Activated T-helper 1 cell treated with anti-CD3 and anti-CD28 coated beads, Interleukin-12 subunit alpha, Interleukin-12 subunit beta, Interleukin-2, Interleukin-4 antibody, amounts not matched to agents 30 ng/mL and 10 ng/mL and 1 ng/mL, durations not matched to agents 14 hours and 24 hours and 36 hours (primary cell): Measurements from ENCODE around the gene TBC1D1. TPM values are rescaled to one million over a fixed set of nuclear protein-coding genes. Genes with fewer than 3 reads are reported as not detected.
A peak's percentile ranks its signal among the peaks of the same experiment; 100 is the strongest.

Experiments
- DNase-seq: peaks from one replicate; pipeline ENCODE4 v3.0.0; 2021; ENCODE audit warnings: low spot score
- H3K27ac Mint-ChIP-seq: one replicate; pipeline ENCODE4 v1.8.0; 2021; ENCODE audit warnings: mild to moderate bottlenecking, mixed read lengths
- H3K27me3 Mint-ChIP-seq: one replicate; pipeline ENCODE4 v1.8.0; 2022; ENCODE audit warnings: mild to moderate bottlenecking, moderate library complexity, mixed read lengths; ENCODE audit not compliant: insufficient read depth
- H3K36me3 Mint-ChIP-seq: one replicate; pipeline ENCODE4 v1.8.0; 2021; ENCODE audit warnings: low read depth, mixed read lengths
- H3K4me1 Mint-ChIP-seq: one replicate; pipeline ENCODE4 v1.8.0; 2021; ENCODE audit warnings: low read depth, mixed read lengths
- H3K4me3 Mint-ChIP-seq: one replicate; pipeline ENCODE4 v1.8.0; 2021; ENCODE audit warnings: mild to moderate bottlenecking, moderate library complexity, mixed read lengths
- H3K9me3 Mint-ChIP-seq: one replicate; pipeline ENCODE4 v1.8.0; 2021; ENCODE audit warnings: mixed read lengths
- intact Hi-C: fragments of 100-400 bp; cut with micrococcal nuclease; formaldehyde crosslinking; loops from one replicate; pipeline ENCODE4 v1.15.1; 2024
- total RNA-seq: library from RNA; stranded (reverse); gene quantifications from 2 replicates; pipeline ENCODE4 v1.2.3, GENCODE V29; 2022

The TBC1D1 gene
- total RNA-seq, 1 donor from 2014 or later, result 52.6 TPM

DNA sequence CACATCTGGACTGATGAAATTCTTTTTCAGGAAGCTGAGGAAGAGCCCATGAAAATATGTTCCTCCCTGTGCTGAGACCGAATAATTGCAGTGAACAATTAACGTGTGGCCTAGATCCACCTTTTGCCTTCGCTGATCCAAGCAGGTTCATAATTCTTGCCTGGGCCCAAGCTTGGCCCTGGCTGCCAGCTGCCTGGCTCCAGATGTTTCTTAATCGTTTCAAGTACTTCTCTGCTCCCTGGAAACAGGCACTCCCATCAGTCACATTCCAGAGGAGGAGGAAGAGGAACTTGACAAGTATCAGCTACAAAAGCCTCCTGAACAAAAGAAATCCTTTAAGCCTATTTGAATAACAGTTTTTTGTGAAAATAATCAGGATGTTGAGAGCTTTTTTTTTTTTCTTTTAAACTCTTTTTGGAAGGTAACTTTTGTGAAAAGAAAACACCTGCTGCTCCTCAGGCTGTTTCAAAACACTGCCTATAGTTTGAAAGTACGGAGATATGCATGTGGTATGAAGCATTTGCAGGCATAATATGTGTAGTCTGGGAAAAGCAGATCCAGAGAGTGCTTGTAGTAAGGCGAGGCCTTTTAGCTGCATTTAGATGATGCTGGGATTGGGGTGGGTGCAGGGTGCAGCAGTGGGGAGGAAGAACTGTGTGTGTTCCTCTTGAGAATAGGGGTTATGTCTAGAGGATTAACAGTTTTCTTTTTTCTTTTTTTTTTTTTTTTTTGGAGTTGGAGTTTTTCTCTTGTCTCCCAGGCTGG is 223.7 kb downstream of the TBC1D1 start:
- no peak for DNase-seq
- Mint-ChIP-seq H3K36me3 (peaks cover 20% of the 10 kb centered on the region), H3K27ac (no peak overlapping the region), H3K9me3 (no peaks in the 10 kb centered on the region), H3K27me3 (no peaks in the 10 kb centered on the region), H3K4me3 (no peak overlapping the region), H3K4me1 (peaks cover 9% of the 10 kb centered on the region)
- intact Hi-C loops, result no loop called here

DNA sequence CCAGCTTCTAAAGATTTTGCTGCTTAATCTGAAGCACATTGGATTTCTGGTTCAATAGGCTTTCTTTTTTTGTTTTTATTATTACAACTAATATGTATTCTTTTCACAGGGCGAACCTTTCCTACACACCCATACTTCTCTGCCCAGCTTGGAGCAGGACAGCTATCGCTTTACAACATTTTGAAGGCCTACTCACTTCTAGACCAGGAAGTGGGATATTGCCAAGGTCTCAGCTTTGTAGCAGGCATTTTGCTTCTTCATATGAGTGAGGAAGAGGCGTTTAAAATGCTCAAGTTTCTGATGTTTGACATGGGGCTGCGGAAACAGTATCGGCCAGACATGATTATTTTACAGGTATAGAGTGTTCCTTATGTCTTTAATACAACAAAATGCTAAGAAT is 224.7 kb downstream of the TBC1D1 start:
- Mint-ChIP-seq H3K27ac (no peak overlapping the region), H3K27me3 (no peaks in the 10 kb centered on the region), H3K4me3 (no peak overlapping the region), H3K4me1 (peaks cover 6% of the 10 kb centered on the region), H3K9me3 (no peaks in the 10 kb centered on the region), H3K36me3 (peaks cover 17% of the 10 kb centered on the region)
- no peak for DNase-seq
- intact Hi-C loops, result no loop called here

DNA sequence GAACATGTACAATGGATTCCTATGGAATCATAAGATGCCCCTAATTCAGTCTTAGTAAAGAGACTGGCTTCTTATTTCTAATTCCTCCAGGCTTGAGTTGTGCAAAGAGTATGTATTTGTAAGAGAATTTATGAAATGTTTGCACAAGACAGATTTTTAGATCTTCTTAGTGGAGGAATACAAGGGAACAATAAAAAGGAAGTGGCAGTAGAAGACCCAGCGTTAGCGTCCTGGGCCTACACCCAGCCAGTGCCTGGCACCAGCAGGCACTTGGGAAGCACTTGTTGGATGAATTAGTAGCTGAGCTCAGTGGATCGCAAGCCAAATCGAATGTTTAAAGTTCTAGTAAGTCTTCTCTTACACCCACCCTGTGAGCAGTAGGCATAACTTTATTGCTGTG is 226.7 kb downstream of the TBC1D1 start:
- Mint-ChIP-seq H3K4me3 (no peak overlapping the region), H3K27ac (no peak overlapping the region), H3K9me3 (no peaks in the 10 kb centered on the region), H3K27me3 (no peaks in the 10 kb centered on the region), H3K36me3 (peaks cover 27% of the 10 kb centered on the region), H3K4me1 (peaks cover 3% of the 10 kb centered on the region)
- intact Hi-C loops, result no loop called here
- DNase-seq, result no peak

DNA sequence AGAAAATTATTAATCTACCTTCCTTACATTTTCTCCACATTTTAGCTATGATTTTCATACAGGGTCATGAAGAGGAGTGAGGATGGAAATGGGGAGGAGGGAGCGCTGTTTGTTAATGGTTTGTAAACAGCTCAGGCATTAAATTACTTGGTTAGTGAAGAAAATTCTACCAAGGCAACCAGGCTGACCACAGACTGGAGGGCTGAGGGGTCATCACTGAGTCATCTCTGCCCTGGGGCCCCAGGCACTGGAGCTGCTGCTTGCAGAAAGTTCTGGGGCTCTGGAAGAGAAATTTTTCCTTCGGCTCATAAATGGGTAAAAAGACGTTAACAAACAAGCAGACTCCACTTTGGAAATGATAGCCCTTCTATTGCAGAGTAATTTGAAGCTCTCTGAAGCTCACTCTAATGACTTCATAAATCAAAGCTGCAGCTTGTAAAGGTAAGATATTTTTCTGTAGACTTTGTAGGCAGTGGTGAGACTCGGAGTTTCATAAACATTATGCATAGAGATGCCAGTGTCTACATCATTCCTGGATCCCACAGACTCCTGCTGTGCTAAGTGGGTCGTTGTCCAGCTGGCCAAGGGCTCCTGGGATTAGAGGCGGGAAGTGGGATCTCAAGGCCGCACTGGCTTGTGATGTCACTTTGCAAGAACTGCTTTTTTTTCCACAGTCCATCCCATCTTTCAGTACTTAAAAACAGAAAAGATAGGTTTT is 228.9 kb downstream of the TBC1D1 start:
- Mint-ChIP-seq H3K27ac (no peak overlapping the region), H3K27me3 (no peaks in the 10 kb centered on the region), H3K4me1 (peaks cover 21% of the 10 kb centered on the region), H3K36me3 (peaks cover 30% of the 10 kb centered on the region), H3K4me3 (no peak overlapping the region), H3K9me3 (no peaks in the 10 kb centered on the region)
- no peak for DNase-seq
- intact Hi-C loops, result no loop called here

DNA sequence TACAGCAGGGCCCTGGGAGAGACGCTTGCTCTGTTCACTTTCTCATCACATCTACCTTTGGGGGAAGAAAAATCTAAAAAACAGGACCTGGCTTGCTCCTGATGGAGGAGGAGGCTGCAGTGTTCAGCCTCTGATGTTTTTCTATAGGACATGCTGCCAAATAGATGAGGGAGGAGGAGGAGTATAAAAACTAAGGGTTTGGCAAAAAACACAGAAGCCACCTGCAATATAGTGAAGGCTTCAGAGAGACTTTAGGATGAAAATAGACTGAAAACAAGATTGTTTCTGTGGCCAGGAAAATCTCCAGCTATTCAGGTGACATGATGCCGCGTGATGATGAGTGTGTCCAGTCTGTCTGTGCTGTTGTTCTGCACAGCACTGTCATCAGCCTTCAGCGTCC is 229.9 kb downstream of the TBC1D1 start:
- Mint-ChIP-seq H3K4me3 (no peak overlapping the region), H3K27ac (no peak overlapping the region), H3K27me3 (no peaks in the 10 kb centered on the region), H3K9me3 (no peaks in the 10 kb centered on the region), H3K4me1 (peaks cover 25% of the 10 kb centered on the region), H3K36me3 (peaks cover 39% of the 10 kb centered on the region)
- intact Hi-C loops, result no loop called here
- no peak for DNase-seq

DNA sequence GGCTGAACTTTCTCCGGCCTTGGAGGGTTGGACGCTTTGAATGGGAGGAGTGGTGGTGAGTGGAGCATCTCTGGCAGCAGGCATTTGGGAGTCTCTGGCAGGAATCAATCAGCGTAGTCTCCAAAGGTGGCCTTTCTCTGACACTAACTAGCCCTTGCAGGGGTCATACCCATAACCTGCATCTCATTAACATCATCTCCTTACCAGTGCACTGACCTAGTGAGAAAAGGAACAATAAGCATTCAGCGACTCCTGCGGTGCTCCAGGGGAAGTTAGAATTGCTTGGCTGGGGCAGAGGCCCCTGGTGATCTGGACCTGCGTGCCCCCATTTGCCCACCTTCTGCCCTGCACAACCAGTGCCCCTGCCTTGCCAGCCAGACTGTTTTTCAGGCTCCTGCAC is 231.2 kb downstream of the TBC1D1 start:
- no peaks in the 10 kb centered on the region for H3K9me3 Mint-ChIP-seq
- peaks cover 37% of the 10 kb centered on the region for H3K36me3 Mint-ChIP-seq
- H3K27me3 Mint-ChIP-seq, result no peaks in the 10 kb centered on the region
- H3K4me3 Mint-ChIP-seq, result no peak overlapping the region
- intact Hi-C loops, result no loop called here
- no peak overlapping the region for H3K27ac Mint-ChIP-seq
- no peak for DNase-seq
- peaks cover 32% of the 10 kb centered on the region for H3K4me1 Mint-ChIP-seq

DNA sequence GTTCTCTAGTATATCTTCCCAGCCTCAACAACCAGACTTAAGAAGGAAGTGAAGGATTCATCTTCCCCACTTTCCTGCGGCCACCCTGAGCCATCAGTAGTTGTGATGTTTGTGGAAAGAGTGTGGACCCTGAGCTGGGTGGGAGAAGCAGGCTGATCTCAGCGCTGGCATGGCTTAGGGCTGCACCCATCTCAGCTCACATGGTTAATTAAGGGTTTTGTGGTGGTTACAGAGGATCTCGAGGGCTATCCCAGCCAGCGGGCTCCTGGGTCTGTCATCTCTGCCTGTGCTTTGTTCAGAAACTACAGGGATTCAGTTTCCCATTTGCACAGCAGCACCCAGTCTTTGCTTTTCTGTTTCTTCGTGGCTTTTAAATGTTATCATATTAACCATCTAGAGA is 232.7 kb downstream of the TBC1D1 start:
- H3K27me3 Mint-ChIP-seq, result no peaks in the 10 kb centered on the region
- no peak overlapping the region for H3K4me3 Mint-ChIP-seq
- no peaks in the 10 kb centered on the region for H3K9me3 Mint-ChIP-seq
- intact Hi-C loops, result no loop called here
- DNase-seq, result no peak
- H3K4me1 Mint-ChIP-seq, result peaks cover 41% of the 10 kb centered on the region
- H3K36me3 Mint-ChIP-seq, result peaks cover 36% of the 10 kb centered on the region
- no peak overlapping the region for H3K27ac Mint-ChIP-seq

DNA sequence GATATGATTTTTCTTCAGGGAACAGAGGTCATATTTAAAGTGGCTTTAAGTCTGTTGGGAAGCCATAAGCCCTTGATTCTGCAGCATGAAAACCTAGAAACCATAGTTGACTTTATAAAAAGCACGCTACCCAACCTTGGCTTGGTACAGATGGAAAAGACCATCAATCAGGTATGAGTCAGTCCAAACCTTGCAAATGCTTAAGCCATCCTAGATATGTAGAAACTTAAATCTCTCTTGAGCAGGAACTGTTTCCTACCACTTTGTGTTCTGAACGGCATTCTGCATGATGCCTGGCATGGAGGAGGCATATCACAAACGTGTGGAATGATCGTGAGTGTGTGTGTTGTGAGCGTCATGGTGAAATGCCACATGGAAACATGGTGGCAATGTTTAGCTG is 234.1 kb downstream of the TBC1D1 start:
- DNase-seq, result no peak
- Mint-ChIP-seq H3K27ac (no peak overlapping the region), H3K9me3 (no peaks in the 10 kb centered on the region), H3K27me3 (no peaks in the 10 kb centered on the region), H3K4me3 (no peak overlapping the region), H3K36me3 (peaks cover 38% of the 10 kb centered on the region), H3K4me1 (peaks cover 55% of the 10 kb centered on the region)
- intact Hi-C loops, result no loop called here

DNA sequence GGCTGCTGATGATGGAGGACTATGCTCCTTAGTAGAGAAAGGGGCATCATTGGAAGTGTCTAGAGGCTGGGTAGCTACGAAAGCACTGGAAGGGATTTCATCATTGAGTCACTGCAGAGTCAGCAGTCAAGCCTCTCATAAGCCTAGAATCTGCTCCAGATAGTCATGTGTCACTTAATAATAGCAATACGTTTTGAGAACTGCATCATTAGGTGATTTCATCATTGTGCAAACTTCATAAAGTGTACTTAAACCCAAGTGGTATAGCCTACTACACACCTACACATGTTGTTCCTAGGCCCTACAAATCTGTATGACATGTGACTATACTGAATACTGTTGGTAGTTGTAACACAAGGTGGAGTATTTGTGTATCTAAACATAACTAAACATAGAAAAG is 234.9 kb downstream of the TBC1D1 start:
- DNase-seq, result no peak
- Mint-ChIP-seq H3K27ac (no peak overlapping the region), H3K4me1 (peaks cover 63% of the 10 kb centered on the region), H3K27me3 (no peaks in the 10 kb centered on the region), H3K4me3 (no peak overlapping the region), H3K36me3 (peaks cover 35% of the 10 kb centered on the region), H3K9me3 (no peaks in the 10 kb centered on the region)
- intact Hi-C loops, result no loop called here

DNA sequence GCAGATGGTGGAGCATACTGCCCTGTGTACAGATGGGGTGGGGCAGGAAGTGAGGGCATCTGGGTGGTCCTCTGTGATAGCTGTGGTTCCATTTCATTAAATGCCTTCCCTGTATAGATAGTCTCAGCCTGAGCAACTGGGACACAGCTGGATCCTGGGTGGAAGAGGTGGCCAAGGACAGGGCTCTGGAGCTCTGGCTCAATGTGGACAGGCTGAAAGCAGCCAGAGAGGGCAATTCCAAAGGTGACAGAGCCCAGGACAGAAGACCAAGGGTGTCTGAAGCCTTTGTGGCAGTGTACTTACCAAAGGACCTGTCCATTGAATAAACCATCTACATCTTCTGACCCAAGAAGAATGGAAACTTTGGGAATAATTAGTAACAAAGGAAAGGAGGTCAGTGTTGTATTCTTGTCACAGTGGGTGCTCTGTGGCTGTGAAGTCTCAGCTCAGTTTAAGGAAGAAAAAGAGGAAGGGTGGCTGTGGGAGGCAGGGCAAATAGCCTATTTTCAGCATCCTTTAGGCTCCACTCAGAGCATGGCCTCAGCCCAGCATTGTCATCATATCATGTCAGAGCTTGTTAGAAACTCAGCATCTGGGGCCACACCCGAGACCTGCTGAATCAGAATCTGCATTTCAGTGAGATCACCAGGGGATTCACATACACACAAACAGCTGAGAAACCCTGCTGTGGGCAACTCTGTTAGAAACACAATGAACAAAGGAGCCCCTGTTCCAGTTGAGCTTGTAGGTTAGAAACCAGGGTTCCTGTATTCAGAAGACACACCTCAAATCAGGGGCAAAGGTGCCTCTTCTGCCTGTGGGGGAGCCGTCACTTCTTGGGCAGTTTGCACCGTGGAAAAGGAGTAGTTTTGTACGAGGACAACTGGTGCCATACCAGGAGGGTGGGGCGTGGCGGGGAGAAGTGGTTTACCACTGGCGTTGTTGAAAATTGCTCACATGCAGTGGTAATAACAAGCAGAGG is 237.9 kb downstream of the TBC1D1 start:
- peak overlapping the region; percentile 49 for H3K4me3 Mint-ChIP-seq

DNA sequence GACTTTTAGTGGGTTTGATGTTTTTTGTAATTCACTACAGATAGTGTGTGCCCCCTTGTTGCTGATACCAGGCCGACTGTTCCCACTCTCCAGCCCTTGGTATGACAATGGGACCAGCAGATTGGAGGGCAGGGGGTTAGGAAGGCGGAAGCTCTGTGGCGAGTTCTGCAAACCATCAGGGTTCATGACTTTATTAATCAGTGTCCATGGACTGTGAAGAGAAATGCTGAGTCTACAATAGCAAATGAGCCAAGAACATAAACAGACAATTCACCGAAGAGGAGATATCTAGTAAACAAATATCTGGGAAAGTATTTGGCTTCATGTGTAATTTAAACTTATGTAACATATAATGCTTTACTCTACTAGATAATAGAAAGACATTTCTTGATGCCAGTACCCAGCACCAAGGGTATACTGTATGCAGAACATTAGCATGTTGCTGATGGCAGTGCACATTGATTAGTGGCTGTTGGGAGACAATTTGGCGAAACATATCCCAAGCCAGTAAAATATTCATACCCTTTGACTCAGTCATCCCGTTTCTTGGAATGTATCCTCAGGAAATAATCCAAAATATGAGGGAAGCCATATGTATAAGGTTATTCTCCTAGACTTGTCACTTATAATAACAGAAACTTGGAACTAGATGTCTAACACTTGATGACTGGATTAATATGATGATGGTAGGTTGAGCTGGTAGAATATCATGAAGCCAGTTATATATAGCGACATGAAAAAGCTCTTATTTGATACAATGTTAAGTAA is 238.8 kb downstream of the TBC1D1 start:
- Mint-ChIP-seq H3K36me3 (peaks cover 39% of the 10 kb centered on the region), H3K27ac (peak overlapping the region; percentile 86), H3K27me3 (peaks cover 3% of the 10 kb centered on the region), H3K9me3 (no peaks in the 10 kb centered on the region), H3K4me1 (peaks cover 82% of the 10 kb centered on the region), H3K4me3 (peak overlapping the region; percentile 49)
- intact Hi-C loops, result loop anchor here (1.0 to 10.0 kb wide), 7 partner anchors 39 to 1925 kb away; partner anchors contain the start of genes N4BP2, TLR1 and TMEM156
- DNase-seq, result no peak

More for the DNA sequence above, 237.9 kb downstream of the TBC1D1 start:
- Mint-ChIP-seq H3K27me3 (peaks cover 2% of the 10 kb centered on the region), H3K9me3 (no peaks in the 10 kb centered on the region), H3K27ac (peak overlapping the region; percentile 86), H3K36me3 (peaks cover 32% of the 10 kb centered on the region), H3K4me1 (peaks cover 78% of the 10 kb centered on the region)
- intact Hi-C loops, result loop anchor here (1.0 kb wide), 1 partner anchor 38 kb away; no protein-coding TSS in a partner anchor
- peak; percentile 75 for DNase-seq

DNA sequence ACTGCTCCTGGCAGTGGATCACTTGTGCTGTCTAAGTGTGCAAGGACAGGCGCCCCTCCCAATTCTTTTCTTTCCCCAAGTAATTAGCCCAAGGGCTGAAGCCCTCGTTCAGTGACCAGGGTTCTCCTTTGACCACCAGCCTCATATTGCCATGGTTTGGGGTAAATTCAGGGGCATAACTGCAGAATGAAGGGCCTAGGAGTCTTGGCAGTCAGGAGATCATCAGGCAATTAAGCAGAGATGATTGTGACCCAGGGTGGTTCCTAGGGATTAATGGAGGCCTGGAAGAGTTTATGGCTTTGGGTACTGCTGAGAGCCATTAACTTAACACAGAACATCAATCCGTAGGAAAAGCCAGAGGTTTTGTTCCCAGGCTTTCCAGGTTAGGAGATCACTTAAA is 240.0 kb downstream of the TBC1D1 start:
- H3K27ac Mint-ChIP-seq, result peak overlapping the region; percentile 94
- H3K9me3 Mint-ChIP-seq, result no peaks in the 10 kb centered on the region
- no peak overlapping the region for H3K4me3 Mint-ChIP-seq
- peaks cover 3% of the 10 kb centered on the region for H3K27me3 Mint-ChIP-seq
- intact Hi-C loops, result loop anchor here (1.0 to 10.0 kb wide), 8 partner anchors 54 to 1924 kb away; partner anchors contain the start of genes N4BP2, TBC1D1, TLR1 and TMEM156
- peaks cover 85% of the 10 kb centered on the region for H3K4me1 Mint-ChIP-seq
- peaks cover 35% of the 10 kb centered on the region for H3K36me3 Mint-ChIP-seq
- no peak for DNase-seq
